CD14-positive monocyte (primary cell): ENCODE data around the gene COX11. TPM values are rescaled to one million over a fixed set of nuclear protein-coding genes. Genes with fewer than 3 reads are reported as not detected.

Experiments used
- DNase-seq, 3 donors: peaks; one replicate each; pipeline ENCODE4 v3.0.0-alpha.2; 2011 to 2022
- H2AFZ ChIP-seq: 2 replicates; pipeline ENCODE4 v1.6.0; 2012; ENCODE audit warnings: mild to moderate bottlenecking, low read depth, low read length, inconsistent platforms; ENCODE audit not compliant: insufficient read depth, poor library complexity, severe bottlenecking
- H3K27ac ChIP-seq, 2 donors: 1 replicate in 1 of 2; 2 replicates in 1 of 2; pipeline ENCODE4 v1.5.1; 2012 to 2013; ENCODE audit warnings: low read length in 2 of 2, control low read depth in 1 of 2, inconsistent platforms in 1 of 2, low read depth in 1 of 2, mild to moderate bottlenecking in 1 of 2
- H3K27me3 ChIP-seq, 2 donors: one replicate each; pipeline versions ENCODE4 v1.6.0 to v1.6.1; 2011 to 2013; ENCODE audit warnings: low read length in 2 of 2; ENCODE audit not compliant: control insufficient read depth in 2 of 2, insufficient read depth in 2 of 2
- H3K36me3 ChIP-seq, 2 donors: replicated peaks in 1 of 2; 1 replicate in 1 of 2; 2 replicates in 1 of 2; pipeline versions ENCODE4 v1.5.1 to v1.6.1; 2012 to 2013; ENCODE audit warnings: low read length in 2 of 2, control low read depth in 1 of 2, inconsistent platforms in 1 of 2, mild to moderate bottlenecking in 1 of 2; ENCODE audit not compliant: insufficient read depth in 2 of 2, control insufficient read depth in 1 of 2
- H3K4me1 ChIP-seq, 2 donors: 1 replicate in 1 of 2; 2 replicates in 1 of 2; pipeline versions ENCODE4 v1.5.1 to v1.6.1; 2012 to 2013; ENCODE audit warnings: low read length in 2 of 2, control low read depth in 1 of 2, inconsistent platforms in 1 of 2, mild to moderate bottlenecking in 1 of 2, moderate library complexity in 1 of 2; ENCODE audit not compliant: insufficient read depth in 2 of 2, control insufficient read depth in 1 of 2
- H3K4me2 ChIP-seq: replicated peaks from 2 replicates; pipeline ENCODE3; 2012; ENCODE audit warnings: low read length, moderate library complexity, mild to moderate bottlenecking; ENCODE audit not compliant: poor library complexity, severe bottlenecking; ENCODE audit errors: extremely low read depth
- H3K4me3 ChIP-seq, 3 experiments: fragments of 200-600 bp in 1 of 3; sonication (generic) in 1 of 3; replicated peaks in 1 of 3; 1 replicate in 2 of 3; 2 replicates in 1 of 3; pipeline ENCODE4 v1.5.1; 2011 to 2013; ENCODE audit warnings: low read length in 3 of 3, mild to moderate bottlenecking in 3 of 3, control low read depth in 2 of 3, low read depth in 2 of 3, inconsistent platforms in 1 of 3, moderate library complexity in 1 of 3
- H3K79me2 ChIP-seq: 2 replicates; pipeline ENCODE4 v1.6.0; 2012; ENCODE audit warnings: mild to moderate bottlenecking, control low read depth, inconsistent platforms, low read length, moderate library complexity; ENCODE audit not compliant: insufficient read depth
- H3K9ac ChIP-seq: 2 replicates; pipeline ENCODE4 v1.6.0; 2017; ENCODE audit warnings: low read length, mild to moderate bottlenecking; ENCODE audit not compliant: insufficient read depth, poor library complexity, severe bottlenecking
- H3K9me3 ChIP-seq, 2 donors: replicated peaks in 1 of 2; 1 replicate in 1 of 2; 2 replicates in 1 of 2; pipeline versions ENCODE4 v1.5.1 to v1.6.1; 2012 to 2013; ENCODE audit warnings: low read length in 2 of 2, control low read depth in 1 of 2; ENCODE audit not compliant: control insufficient read depth in 1 of 2, insufficient read depth in 1 of 2
- H4K20me1 ChIP-seq: 2 replicates; pipeline ENCODE4 v1.6.0; 2012; ENCODE audit warnings: mild to moderate bottlenecking, low read length, control low read depth, moderate library complexity; ENCODE audit not compliant: insufficient read depth
- H3K27ac Mint-ChIP-seq, 7 donors: one replicate each; pipeline ENCODE4 v1.8.0; 2020; ENCODE audit warnings: mild to moderate bottlenecking in 7 of 7, mixed read lengths in 7 of 7, moderate library complexity in 6 of 7, inconsistent platforms in 2 of 7
- H3K27me3 Mint-ChIP-seq, 3 donors: one replicate each; pipeline ENCODE4 v1.8.0; 2021 to 2022; ENCODE audit warnings: low read depth in 3 of 3, mild to moderate bottlenecking in 3 of 3, mixed read lengths in 3 of 3, moderate library complexity in 3 of 3, inconsistent platforms in 1 of 3
- H3K36me3 Mint-ChIP-seq, 2 donors: one replicate each; pipeline ENCODE4 v1.8.0; 2020; ENCODE audit warnings: mixed read lengths in 2 of 2, inconsistent platforms in 1 of 2, mild to moderate bottlenecking in 1 of 2
- H3K4me1 Mint-ChIP-seq: one replicate; pipeline ENCODE4 v1.8.0; 2020; ENCODE audit warnings: mild to moderate bottlenecking, mixed read lengths
- H3K4me3 Mint-ChIP-seq, 2 donors: one replicate each; pipeline ENCODE4 v1.8.0; 2020; ENCODE audit warnings: mild to moderate bottlenecking in 2 of 2, mixed read lengths in 2 of 2, moderate library complexity in 1 of 2
- H3K9me3 Mint-ChIP-seq, 7 donors: one replicate each; pipeline ENCODE4 v1.8.0; 2020 to 2022; ENCODE audit warnings: mixed read lengths in 7 of 7, mild to moderate bottlenecking in 6 of 7, moderate library complexity in 6 of 7, inconsistent platforms in 2 of 7
- CTCF ChIP-seq: fragments of 200-600 bp; IDR thresholded peaks from one replicate; pipeline ENCODE4 v1.8.0; 2022; ENCODE audit warnings: antibody characterized with exemption, mild to moderate bottlenecking
- WGBS: methylation state at CpG from one replicate; pipeline ENCODE4 v1.1.5; 2013; ENCODE audit warnings: missing lambda C conversion rate; ENCODE audit not compliant: insufficient coverage; 5-methylcytosine and 5-hydroxymethylcytosine counted together
- intact Hi-C, 2 donors: fragments of 100-400 bp; cut with micrococcal nuclease; formaldehyde crosslinking; loops; one replicate each; pipeline versions ENCODE4 v1.15.0 to v1.15.1; 2023
- polyA plus RNA-seq, 3 donors: library from polyadenylated mRNA; depleted of rRNA in 1 of 3; unstranded in 2 of 3; stranded (reverse) in 1 of 3; fragments of 300-500 nt in 2 of 3; fragments of >200 nt in 1 of 3; fragmentation: Illumina TruSeq in 2 of 3; gene quantifications; 1 replicate in 2 of 3; 2 replicates in 1 of 3; pipeline ENCODE4 v1.2.3, GENCODE V29; 2012 to 2021

Gene COX11
- polyA plus RNA-seq, 3 donors: 13.2 to 24.8 (median 14.7) TPM

- no peaks in the 10 kb centered on the region for H3K9me3 Mint-ChIP-seq
- no peaks in the 10 kb centered on the region for H3K36me3 ChIP-seq
- H3K9me3 ChIP-seq: no peaks in the 10 kb centered on the region
- H3K27ac ChIP-seq: no peak overlapping the region
- H4K20me1 ChIP-seq: no peaks in the 10 kb centered on the region
- no peak overlapping the region for H3K4me2 ChIP-seq
- no peak overlapping the region for H3K9ac ChIP-seq
- no peak overlapping the region for H3K4me3 ChIP-seq
- H3K27ac Mint-ChIP-seq: no peak overlapping the region
- no peak for DNase-seq
- no peak overlapping the region for H3K4me3 Mint-ChIP-seq
- intact Hi-C loops: no loop called here
- no peak for TF ChIP-seq CTCF
- H3K27me3 Mint-ChIP-seq: peaks cover 0 to 2% (median 0%) of the 10 kb centered on the region in 3 donors
- no peaks in the 10 kb centered on the region for H3K4me1 Mint-ChIP-seq
- no peaks in the 10 kb centered on the region for H3K36me3 Mint-ChIP-seq
- no CpG with 5 or more reads among the region's 5 CpGs for WGBS
- no peaks in the 10 kb centered on the region for H3K27me3 ChIP-seq
- no peak overlapping the region for H2AFZ ChIP-seq
- no peaks in the 10 kb centered on the region for H3K79me2 ChIP-seq
- H3K4me1 ChIP-seq: no peaks in the 10 kb centered on the region
These were observed 31.4 kb downstream of the COX11 start for GRCh38 chr17:54937018-54937417.

GRCh38 chr17:54935471-54935870, 33.0 kb downstream of the COX11 start:
- Mint-ChIP-seq H3K27me3 (no peaks in the 10 kb centered on the region), H3K4me3 (no peak overlapping the region), H3K4me1 (no peaks in the 10 kb centered on the region), H3K27ac (no peak overlapping the region), H3K36me3 (no peaks in the 10 kb centered on the region), H3K9me3 (no peaks in the 10 kb centered on the region)
- H3K4me3 ChIP-seq: no peak overlapping the region
- no peak overlapping the region for H2AFZ ChIP-seq
- TF ChIP-seq CTCF: no peak
- no peaks in the 10 kb centered on the region for H3K79me2 ChIP-seq
- H4K20me1 ChIP-seq: no peaks in the 10 kb centered on the region
- no peaks in the 10 kb centered on the region for H3K4me1 ChIP-seq
- H3K9ac ChIP-seq: no peak overlapping the region
- intact Hi-C loops: no loop called here
- no peak overlapping the region for H3K27ac ChIP-seq
- no CpG with 5 or more reads among the region's 5 CpGs for whole genome bisulfite sequencing
- no peak for DNase-seq
- no peaks in the 10 kb centered on the region for H3K9me3 ChIP-seq
- H3K4me2 ChIP-seq: no peak overlapping the region
- no peaks in the 10 kb centered on the region for H3K36me3 ChIP-seq
- H3K27me3 ChIP-seq: no peaks in the 10 kb centered on the region
